GM21447 (cell line): ENCODE data around the gene CRTAP.
"Not testable (repeated sequence)": the region's sequence is repeated elsewhere in the genome, so short reads cannot be mapped to it uniquely, and the experiment has no call there.

Experiments used
- ATAC-seq: cut with Tn5 transposase; IDR thresholded peaks from one replicate; pipeline ENCODE4 v1.9.1; 2021; ENCODE audit not compliant: unreplicated experiment

Gene CRTAP

DNA sequence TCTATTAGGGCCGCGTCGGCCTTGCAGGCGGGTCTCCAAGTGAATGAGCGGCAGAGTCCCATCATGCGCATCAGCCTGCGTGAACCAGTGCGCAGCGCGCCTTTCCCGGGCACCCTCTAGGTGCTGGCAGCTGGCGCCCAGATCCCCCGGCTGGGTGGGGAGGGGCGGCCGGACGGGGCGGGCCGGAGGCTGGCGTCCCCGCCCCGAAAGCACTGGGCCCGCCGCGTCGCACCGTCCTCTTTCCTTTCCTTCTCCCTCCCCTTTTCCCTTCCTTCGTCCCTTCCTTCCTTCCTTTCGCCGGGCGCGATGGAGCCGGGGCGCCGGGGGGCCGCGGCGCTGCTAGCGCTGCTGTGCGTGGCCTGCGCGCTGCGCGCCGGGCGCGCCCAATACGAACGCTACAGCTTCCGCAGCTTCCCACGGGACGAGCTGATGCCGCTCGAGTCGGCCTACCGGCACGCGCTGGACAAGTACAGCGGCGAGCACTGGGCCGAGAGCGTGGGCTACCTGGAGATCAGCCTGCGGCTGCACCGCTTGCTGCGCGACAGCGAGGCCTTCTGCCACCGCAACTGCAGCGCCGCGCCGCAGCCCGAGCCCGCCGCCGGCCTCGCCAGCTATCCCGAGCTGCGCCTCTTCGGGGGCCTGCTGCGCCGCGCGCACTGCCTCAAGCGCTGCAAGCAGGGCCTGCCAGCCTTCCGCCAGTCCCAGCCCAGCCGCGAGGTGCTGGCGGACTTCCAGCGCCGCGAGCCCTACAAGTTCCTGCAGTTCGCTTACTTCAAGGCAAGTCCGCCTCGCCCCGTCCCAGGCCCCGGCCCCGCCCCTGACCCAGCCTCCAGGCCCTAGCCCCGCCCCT lies at the start of gene CRTAP:
CRTAP (plus strand) TSS at position 243 of the 850 bp plus-strand sequence; CDS start at position 307, 64 bp downstream.
- ATAC-seq: peak; percentile 81

DNA sequence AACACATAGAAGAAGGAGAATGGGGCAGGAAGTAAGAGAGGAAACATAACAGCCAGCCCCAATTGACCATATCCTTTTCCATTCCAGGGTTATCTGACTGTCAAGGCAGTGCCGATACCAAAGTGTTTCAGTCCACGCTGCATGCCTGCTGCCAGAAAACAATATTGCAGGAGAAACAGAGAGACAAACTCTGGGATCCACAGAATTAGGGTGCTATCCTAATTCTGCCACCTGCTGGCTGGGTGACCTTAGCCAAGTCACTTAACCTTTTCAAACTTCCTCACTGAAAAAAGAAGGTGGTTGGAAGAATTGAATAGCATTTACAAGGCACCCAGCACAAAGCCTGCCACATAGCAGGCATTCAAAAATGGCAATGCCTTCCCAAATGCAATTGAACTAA lies 48.9 kb upstream of the CRTAP start:
- ATAC-seq: no peak

GRCh38 chr3:33067484-33067883 lies 46.3 kb upstream of the CRTAP start:
- no peak for ATAC-seq

GRCh38 chr3:33069862-33070261 lies 44.0 kb upstream of the CRTAP start:
- not testable (repeated sequence) for ATAC-seq

- ATAC-seq: no peak
These were observed 42.6 kb upstream of the CRTAP start for GRCh38 chr3:33071181-33071580.

GRCh38 chr3:33071946-33072345 lies 41.9 kb upstream of the CRTAP start:
- ATAC-seq: no peak

DNA sequence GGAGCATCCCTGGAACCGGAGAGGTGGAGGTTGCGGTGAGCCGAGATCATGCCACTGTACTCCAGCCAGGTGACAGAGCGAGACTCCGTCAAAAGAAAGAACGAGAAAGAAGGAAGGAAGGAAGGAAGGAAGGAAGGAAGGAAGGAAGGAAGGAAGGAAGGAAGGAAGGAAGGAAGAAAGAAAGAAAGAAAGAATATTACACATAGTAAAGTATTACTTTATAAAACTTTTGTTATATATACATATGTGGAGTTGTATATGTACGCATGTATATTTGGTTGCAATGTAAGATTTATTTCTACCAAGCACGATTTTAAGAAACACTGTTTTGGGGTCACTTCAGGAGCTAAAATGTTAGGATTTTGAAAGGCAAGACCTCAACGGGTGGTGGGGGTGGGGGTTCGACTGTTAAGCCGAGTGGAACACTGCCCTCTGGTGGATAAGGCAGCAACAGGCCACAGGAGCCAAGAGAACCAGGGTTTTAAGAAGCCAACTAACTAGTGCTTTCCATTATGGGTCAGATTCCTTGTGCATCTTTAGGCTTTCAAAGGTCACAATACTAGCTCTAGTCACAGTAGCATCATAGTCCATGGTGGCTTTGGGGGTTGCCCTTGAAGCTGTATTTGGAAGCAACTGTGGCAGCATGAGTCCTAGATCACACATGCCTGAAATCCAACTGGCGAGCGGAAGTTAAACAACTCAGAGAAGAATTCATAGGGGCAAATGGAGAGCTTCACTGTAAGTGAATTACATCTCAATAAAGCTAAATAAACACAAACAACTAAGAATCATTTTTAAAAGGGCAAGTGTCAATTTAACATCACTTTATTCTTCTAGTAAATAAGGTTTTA lies 39.4 kb upstream of the CRTAP start:
- ATAC-seq: peak; percentile 53

- ATAC-seq: no peak
These were observed 37.8 kb upstream of the CRTAP start for GRCh38 chr3:33075995-33076394.

DNA sequence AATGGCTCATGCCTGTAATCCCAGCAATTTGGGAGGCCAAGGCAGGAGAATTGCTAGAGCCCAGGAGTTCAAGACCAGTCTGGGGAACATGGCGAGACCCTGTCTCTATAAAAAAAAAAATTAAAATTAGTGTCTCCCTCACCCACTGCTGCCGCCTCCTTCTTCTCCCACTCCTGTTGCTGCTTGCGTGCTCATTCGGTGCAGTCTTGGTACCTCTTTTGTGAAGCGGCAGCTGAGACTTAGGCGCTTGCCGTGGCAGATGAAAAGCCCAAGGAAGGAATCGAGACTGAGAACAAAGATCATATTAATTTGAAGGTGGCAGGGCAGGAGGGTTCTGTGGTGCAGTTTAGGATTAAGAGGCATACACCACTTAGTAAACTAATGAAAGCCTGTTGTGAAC lies 36.9 kb upstream of the CRTAP start:
- ATAC-seq: no peak

DNA sequence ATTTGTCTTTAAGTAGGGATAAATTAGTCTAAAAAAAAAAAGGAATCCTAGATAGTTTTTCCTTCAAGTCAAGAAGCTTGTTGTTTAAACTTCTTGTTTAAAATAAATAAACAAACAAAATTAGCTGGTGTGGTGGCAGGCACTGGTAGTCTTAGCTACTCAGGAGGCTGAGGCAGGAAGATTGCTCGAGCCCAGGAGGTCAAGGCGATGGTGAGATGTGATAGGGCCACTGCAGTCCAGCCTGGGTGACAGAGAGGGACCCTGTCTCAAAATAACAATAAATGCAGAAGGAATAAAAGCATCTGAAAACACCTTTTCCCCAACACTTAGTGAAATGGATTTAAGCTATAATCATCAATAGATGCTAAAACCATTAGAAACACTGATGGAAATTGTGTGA lies 35.8 kb upstream of the CRTAP start:
- ATAC-seq: no peak

- ATAC-seq: not testable (repeated sequence)
These were observed 34.0 kb upstream of the CRTAP start for GRCh38 chr3:33079813-33080212.

GRCh38 chr3:33081812-33082211 lies 32.0 kb upstream of the CRTAP start:
- no peak for ATAC-seq

DNA sequence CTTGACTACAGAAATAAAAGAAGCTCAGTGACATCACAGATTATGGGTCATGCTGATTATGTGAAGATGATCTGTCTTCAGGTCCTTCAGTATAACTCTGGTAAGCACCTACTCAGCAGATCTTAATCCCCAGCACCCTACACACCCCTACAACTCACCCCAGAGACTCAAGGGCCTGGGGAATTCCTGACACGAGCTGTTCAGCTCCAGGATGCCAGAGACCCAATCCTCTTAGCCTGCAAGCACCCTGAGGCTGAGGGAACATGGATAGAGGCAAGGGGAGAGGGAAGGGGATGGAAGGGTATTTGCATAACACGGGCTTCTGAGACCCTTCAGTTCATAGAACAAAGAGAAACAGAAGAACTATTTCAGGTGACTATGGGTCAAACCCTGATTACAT lies 29.9 kb upstream of the CRTAP start:
- ATAC-seq: no peak

GRCh38 chr3:33088691-33089090 lies 25.1 kb upstream of the CRTAP start:
- ATAC-seq: no peak

DNA sequence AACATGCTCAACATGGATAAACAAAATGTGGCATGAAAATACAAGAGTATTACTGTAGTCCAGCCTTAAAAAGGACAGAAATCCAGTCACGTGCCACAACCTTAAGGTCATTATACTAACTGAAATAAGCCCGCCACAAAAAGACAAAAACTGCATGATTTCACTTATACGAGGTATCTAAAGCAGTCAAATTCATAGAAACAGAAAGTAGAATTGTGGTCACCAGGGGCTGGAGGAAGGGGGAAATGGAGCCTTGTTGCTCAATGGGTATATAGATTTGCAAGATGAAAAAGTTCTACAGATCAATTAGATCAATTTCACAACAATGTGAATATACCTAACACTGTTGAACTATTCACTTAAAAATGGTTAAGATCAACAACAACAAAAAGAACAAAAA lies 24.3 kb upstream of the CRTAP start:
- peak; percentile 94 for ATAC-seq

GRCh38 chr3:33091746-33092145 lies 22.1 kb upstream of the CRTAP start:
- no peak for ATAC-seq

DNA sequence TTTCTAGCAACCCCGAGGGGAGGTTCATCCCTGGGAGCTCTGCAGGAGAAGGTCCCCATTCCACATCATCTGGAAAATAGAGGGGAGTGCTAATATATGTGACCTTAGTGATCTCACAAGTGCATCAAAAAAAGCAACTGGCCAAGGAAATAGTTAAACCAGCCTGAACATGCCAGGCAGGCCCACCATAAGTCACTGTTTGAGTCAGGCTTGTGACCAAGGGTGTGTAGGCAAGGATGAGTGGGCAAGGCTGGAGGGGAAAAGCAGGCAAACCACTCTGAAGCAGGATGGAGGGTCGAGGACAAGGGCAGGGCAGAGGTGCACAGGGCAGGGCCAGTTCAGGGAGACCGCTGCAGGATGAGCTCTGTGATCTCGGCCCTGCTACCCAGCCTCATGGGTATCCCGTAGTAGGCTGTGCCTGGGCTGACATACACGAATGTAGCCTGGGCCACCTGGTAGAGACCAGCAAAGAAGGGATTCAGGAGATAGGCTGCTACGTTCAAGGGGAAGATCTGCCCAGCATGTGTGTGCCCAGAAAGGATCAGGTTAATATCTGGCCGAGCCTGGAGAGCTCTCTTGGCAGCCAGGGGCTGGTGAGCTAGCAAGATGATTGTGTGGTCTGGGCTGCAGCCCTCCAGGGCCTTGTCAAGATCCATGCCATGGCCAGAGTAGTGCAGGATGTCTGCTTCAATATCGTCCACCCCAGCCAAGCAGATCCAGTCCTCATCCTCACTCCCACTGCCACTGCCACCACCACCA lies 21.1 kb upstream of the CRTAP start:
- no peak for ATAC-seq

- no peak for ATAC-seq
These were observed 20.0 kb upstream of the CRTAP start for GRCh38 chr3:33093847-33094246.

- no peak for ATAC-seq
These were observed 18.4 kb upstream of the CRTAP start for GRCh38 chr3:33095436-33095835.

GRCh38 chr3:33096093-33096868 lies 17.5 kb upstream of the CRTAP start:
- peak; percentile 45 for ATAC-seq
